Putamen (tissue), 1 donor: ENCODE measurements around the gene EIF3J.
"Not testable (repeated sequence)": the region's sequence is repeated elsewhere in the genome, so short reads cannot be mapped to it uniquely, and the experiment has no call there.

Source experiments
- DNase-seq: peaks from one replicate; pipeline ENCODE4 v3.0.0-alpha.2; 2016; ENCODE audit warnings: low spot score

The EIF3J gene

DNA sequence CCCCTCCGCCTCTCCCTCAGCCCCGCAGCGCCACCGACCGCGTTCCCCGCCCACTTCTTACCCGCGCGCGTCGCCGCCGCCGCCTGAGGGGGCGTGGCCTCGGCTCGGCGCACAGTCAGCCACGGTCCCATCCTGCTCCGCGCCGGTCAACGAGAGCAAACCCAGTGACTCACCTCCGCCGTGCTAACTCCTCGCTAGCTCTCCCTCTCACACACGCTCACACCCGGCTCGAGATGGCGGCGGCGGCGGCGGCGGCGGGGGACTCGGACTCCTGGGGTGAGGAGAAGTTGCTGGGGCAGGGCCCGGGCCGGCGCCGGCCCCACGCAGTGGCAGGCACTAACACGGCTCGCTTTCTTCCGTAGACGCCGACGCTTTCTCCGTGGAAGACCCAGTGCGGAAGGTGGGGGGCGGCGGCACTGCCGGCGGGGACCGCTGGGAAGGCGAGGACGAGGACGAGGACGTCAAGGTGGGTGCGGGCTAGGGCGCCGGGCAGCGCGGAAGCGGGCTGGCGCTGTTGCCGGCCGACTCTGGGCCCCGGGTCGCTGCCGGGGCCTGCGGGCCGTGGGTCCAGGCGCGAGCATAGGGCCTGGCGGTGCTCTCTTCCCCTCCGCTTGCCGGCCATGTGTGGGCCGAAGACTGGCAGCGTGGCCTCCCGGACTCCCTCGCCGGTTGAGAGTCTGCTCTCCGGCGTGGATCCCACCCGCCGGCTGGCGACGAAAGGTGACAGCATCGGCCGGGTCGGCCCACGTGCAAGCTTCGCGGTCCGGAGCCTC, at the start of gene EIF3J:
Gene EIF3J, plus strand, starts transcription at position 186 of the 773 bp plus-strand sequence. Its CDS starts 48 bp downstream, at position 234.
- peak; percentile 94 for DNase-seq

DNA sequence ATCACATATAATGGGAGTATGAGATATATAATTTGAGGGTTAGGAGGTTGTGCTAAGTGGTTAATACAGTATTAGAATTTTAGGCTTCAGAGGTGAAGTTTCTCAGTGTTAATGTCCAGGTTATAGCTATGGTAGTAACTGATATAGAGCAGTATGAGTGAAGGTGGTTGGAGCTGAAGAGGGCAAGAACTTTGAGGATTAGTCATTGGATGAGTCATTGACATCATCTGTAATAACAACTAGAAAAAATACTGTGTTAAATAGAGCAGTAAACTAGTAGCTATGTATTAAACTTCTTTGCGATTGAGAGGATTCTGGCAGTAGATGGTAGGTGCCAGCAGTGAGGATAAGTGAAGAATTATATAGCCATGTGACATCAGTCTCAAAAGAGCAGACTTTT, 47.5 kb upstream of the EIF3J start:
- DNase-seq: no peak

GRCh38 chr15:44490622-44491021, 46.3 kb upstream of the EIF3J start:
- no peak for DNase-seq

GRCh38 chr15:44492040-44492439, 44.9 kb upstream of the EIF3J start:
- DNase-seq: no peak

DNA sequence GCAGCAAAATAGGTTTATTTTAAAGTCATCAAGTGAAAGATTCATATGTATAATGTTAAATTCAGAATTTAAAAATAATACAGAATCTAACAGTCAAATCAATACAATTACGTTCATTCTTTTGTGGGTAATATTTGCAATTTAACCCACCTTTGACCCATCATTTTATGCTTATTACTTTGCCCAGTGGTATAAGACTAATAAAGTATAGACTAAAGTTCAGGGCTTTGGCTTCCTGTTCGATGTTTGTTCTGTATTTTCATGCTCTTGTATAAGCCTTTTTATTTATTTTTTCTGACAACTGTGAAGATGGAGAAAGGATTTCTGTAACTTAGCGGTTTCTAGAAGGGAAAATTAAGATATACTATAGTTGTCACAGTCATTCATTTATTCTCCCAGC, 44.3 kb upstream of the EIF3J start:
- DNase-seq: no peak

DNA sequence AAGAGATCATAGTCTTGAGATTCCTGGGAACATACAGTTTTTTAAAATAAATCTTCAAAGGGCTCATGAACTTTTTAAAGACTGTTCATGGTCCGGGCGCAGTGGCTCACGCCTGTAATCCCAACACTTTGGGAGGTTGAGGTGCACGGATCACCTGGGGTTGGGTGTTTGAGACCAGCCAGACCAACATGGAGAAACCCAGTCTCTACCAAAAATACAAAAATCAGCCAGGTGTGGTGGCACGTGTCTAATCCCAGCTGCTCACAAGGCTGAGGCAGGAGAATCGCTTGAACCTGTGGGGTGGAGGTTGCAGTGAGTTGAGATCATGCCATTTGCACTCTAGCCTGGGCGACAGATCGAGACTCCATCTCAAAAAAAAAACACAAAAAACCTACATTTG, 41.4 kb upstream of the EIF3J start:
- no peak for DNase-seq

DNA sequence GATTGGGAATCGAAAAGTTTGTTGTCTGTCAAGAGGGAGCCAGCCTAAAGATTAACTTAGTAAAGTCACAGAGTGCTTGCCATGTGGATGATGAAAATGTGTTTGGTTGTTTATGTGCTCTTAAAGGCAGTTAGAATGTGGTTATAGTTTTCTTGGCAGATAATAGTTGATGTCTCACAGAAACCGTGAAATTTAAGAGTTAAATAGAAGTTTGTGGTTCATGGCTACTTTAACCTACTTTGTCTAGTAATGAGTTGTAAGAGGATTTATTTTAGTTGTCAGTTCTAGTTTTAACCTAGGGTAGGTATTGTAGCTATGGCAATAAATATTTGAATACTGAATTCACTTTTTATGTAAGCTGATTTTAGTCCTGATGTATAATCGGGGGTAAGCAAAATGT, 36.4 kb upstream of the EIF3J start:
- DNase-seq: no peak

DNA sequence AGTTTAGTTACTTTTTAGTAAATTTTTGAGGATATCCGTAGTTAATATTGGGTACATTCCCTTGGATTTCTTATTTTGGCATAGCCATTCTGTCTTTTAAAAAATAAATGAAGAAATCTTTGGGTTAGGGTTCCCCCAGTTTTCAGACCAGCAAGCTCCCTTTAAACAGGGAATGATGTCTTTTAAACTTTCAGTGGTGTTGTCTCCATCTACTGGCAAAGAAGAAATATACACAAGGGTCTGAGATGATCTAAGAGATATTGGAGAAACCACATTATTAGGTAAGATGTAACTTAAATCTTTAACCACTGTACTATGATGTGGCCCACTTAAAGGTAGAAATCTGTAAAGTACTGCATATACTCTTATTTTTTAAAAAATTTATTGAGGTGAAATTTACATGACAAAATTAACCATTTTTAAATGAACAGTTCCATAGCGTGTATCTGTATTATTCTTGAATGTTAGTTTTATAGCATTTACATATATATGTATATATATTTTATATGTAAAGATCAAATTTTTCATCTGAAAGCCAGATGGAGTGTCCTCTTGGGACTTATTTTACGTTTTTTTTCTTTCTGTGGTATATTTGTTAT, 35.1 kb upstream of the EIF3J start:
- DNase-seq: peak; percentile 23

DNA sequence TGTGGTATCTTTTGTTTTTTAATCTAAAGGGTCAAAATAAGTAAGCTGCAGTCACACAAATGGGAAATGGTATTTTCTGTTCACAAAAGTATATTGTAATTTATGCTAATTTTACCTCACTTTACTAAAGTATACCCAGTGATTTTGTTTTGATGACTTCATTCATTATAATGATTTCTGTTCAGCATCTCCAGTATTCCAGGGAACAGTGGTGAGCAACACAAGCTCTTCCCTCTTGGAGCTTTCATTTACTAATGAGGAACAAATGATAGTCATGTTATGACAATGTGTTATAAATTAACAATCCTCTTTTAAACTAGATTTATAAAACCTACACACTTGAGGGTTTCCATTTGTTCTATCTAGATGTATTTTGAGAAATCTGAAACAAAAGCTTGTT, 20.5 kb upstream of the EIF3J start:
- no peak for DNase-seq

DNA sequence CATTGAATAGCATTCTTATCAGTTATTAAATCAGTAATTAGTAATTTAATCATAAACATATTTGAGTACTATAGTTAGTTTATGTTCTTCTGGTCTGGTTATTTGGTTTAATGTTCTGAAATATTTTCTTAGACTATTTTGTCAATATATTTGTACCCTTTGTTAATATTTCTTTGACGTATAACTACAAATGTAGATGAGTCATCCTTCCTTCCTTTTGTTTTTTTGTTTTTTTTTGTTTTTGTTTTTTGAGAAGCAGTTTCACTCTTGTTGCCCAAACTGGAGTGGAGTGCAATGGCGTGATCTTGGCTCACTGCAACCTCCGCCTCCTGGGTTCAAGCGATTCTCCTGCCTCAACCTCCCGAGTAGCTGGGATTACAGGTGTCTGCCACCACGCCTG, 17.4 kb upstream of the EIF3J start:
- DNase-seq: no peak

DNA sequence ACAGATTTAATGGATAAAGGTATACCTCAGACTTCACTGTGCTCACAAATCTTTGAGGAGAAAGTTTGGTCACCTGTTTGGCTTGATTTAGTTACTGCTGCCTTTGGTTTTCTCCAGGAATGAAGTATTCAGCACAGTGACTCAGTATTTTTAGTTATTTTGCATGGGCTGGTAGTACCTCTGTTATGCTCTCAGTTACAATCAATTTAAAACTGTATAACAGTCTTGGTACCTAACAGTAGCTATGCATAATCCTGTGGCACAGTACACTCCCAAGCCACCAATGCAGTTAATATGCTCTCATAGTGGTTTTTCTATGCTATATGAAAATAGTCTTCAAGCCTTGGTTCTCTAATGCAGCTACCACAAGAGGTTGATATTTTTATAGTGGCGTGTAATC, 11.9 kb upstream of the EIF3J start:
- DNase-seq: no peak

GRCh38 chr15:44527241-44527640, 9.7 kb upstream of the EIF3J start:
- no peak for DNase-seq

DNA sequence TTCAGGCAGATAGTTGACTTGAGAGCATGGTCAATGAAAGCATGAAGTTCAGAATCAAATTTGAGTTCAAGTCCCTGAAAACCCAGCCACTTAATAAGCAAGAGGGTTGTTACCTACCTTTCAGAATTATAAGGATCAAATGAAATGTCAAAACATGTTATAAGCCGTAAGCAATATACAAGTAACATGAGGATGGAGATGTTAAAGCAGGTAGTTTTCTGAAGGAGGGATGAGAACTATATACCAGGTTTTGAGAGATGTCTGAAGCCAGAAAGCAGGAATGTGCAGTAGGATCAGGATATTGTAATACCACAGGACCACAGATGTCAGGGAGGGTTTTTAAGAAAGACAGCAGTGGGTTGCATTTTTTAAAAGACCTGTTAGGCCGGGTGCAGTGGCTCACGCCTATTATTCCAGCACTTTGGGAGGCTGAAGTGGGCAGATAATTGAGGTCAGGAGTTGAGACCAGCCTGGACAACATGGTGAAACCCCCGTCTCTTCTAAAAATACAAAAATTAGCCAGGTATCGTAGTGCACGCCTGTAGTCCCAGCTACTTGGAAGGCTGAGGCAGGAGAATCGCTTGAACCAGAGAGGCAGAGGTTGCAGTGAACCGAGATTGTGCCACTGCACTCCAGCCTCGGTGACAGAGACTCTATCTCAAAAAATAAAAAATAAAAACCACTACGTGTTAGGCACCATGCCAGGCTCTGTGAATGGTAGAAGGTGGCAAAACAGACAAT, 6.9 kb upstream of the EIF3J start:
- no peak for DNase-seq

DNA sequence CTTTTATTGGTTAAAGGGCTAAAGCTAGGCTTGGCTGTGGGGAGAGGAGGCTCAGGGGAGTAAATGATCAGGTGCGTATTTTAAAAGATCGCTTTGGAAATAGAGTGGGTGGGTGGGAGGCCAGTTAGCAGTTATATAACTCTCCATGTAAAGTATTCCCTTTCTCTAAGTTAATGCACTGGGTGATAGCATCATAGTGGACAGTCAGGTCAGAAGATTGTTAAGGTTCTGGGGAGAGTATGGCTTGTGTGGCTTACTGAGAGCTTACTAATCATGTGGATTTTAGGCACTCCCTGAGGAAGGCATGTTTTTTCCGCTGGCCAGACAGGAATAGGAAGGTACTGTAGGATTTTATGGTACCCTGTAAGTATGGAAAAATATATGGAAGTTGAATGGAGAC, 6.3 kb upstream of the EIF3J start:
- no peak for DNase-seq

DNA sequence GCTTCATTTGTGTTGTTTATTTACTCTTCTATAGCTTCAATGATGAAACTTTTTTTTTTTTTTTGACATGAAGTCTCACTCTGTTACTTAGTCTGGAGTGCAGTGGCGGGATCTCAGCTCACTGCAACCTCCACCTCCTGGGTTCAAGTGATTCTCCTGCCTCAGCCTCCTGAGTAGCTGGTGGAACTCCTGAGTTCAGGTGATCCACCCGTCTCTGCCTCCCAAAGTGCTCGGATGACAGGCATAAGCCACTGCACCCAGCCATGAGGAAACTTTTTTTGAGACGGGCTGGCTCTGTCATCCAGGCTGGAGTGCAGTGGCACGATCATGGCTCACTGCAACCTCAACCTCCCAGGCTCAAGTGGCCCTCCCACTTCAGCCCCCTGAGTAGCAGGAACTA, 4.7 kb upstream of the EIF3J start:
- DNase-seq: not testable (repeated sequence)

DNA sequence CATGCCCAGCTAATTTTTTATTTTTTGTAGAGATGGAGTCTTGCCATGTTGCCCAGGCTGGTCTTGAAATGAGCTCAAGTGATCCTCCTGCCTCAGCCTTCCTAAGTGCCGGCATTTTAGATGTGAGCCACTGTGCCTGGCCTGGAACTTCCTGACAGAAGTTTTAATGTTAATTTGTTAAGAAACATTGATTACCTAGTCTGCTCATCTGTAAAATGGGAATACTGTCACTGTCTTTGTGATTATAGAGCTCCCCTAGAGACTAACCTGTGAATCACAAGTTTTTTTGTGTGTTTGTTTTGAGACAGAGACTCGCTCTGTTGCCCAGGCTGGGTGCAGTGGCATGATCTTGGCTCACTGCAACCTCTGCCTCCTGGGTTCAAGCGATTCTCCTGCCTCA, 4.3 kb upstream of the EIF3J start:
- DNase-seq: no peak

GRCh38 chr15:44535092-44535491, 1.9 kb upstream of the EIF3J start:
- DNase-seq: no peak

GRCh38 chr15:44535523-44536301, 1.2 kb upstream of the EIF3J start:
- peak; percentile 18 for DNase-seq

GRCh38 chr15:44536302-44536961, 515 bp upstream of the EIF3J start:
- DNase-seq: peak; percentile 85

- no peak for DNase-seq
These were observed 841 bp downstream of the EIF3J start for GRCh38 chr15:44537735-44538240.

DNA sequence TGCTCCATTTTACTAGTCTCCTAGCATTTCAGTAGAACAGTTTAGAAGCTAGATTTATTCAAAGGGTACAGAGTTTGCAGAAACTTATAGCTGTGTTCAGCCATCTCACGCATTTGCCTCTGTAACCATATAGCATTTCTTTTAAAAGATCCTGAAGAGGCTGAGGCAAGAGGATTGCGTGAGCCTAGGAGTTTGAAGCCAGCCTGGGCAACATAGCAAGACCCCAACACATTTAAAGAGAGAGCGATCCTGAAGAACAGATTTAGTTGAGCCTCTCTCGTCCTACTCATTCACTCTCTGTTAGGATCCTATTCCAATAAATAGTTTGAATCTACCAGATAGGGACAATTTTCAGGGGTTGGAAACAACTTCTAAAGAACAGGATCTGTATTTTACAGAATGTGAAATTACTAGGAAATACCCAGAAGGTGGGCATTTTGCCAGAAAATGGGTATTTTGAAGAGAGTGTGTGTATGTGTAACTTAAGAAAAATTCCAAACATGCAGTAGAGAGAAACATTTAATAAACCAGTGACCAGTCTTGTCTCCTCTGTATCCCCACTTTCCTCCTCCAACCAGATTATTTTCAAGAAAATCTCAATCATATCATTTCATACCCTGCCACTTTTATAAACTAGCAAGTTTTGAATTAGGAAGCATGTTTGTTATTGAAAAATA, 4.5 kb downstream of the EIF3J start:
- no peak for DNase-seq
